CD4-positive, alpha-beta T cell (primary cell): ENCODE measurements around the gene PLEKHA5. TPM values are rescaled to one million over a fixed set of nuclear protein-coding genes. Genes with fewer than 3 reads are reported as not detected.

Experiments used
- ATAC-seq: fragments of 200-7000 bp; cut with Tn5 transposase; one replicate; pipeline ENCODE4 v1.10.0; 2022; ENCODE audit warnings: mild to moderate bottlenecking; ENCODE audit not compliant: poor library complexity
- CTCF ChIA-PET: fragments of 350-600 bp; sonication (Branson Sonifier 250); formaldehyde crosslinking; loops from one replicate; lab custom pipeline; 2021; ENCODE audit warnings: antibody characterized with exemption, inconsistent platforms; lab: Charles Lee
- POLR2A ChIA-PET: fragments of 350-600 bp; sonication (Branson Sonifier 250); formaldehyde crosslinking; loops from one replicate; lab custom pipeline; 2021; ENCODE audit warnings: antibody characterized with exemption, inconsistent platforms; lab: Charles Lee
- DNase-seq, 14 experiments: peaks; one replicate each; pipeline ENCODE4 v3.0.0-alpha.2; 2013 to 2020; ENCODE audit warnings: mixed read lengths in 2 of 14
- H3K27ac ChIP-seq, 2 donors: one replicate each; pipeline versions ENCODE4 v1.5.1 to v1.7.0; 2013; ENCODE audit warnings: low read length in 2 of 2, low read depth in 1 of 2, mild to moderate bottlenecking in 1 of 2
- H3K27me3 ChIP-seq, 2 experiments: 1 replicate in 1 of 2; 2 replicates in 1 of 2; pipeline versions ENCODE4 v1.6.1 to v1.7.0; 2013; ENCODE audit warnings: low read length in 2 of 2, control low read depth in 1 of 2, mild to moderate bottlenecking in 1 of 2, moderate library complexity in 1 of 2; ENCODE audit not compliant: insufficient read depth in 2 of 2, control insufficient read depth in 1 of 2
- H3K36me3 ChIP-seq: one replicate; pipeline ENCODE4 v1.6.1; 2013; ENCODE audit warnings: low read length, control low read depth; ENCODE audit not compliant: insufficient read depth
- H3K4me1 ChIP-seq: one replicate; pipeline ENCODE4 v1.6.1; 2013; ENCODE audit warnings: low read length, control low read depth; ENCODE audit not compliant: insufficient read depth
- H3K4me3 ChIP-seq: one replicate; pipeline ENCODE4 v1.5.1; 2013; ENCODE audit warnings: mild to moderate bottlenecking, low read length, moderate library complexity
- H3K9me3 ChIP-seq, 2 experiments: 1 replicate in 1 of 2; 2 replicates in 1 of 2; pipeline versions ENCODE4 v1.6.1 to v1.7.0; 2013; ENCODE audit warnings: low read length in 2 of 2, mild to moderate bottlenecking in 2 of 2, control low read depth in 1 of 2, moderate library complexity in 1 of 2; ENCODE audit not compliant: control insufficient read depth in 1 of 2, insufficient read depth in 1 of 2
- H3K27ac Mint-ChIP-seq: one replicate; pipeline ENCODE4 v1.8.0; 2020; ENCODE audit warnings: mixed read lengths
- H3K27me3 Mint-ChIP-seq: one replicate; pipeline ENCODE4 v1.8.0; 2021; ENCODE audit warnings: mixed read lengths
- H3K36me3 Mint-ChIP-seq: one replicate; pipeline ENCODE4 v1.8.0; 2021; ENCODE audit warnings: low read depth, mixed read lengths
- H3K4me1 Mint-ChIP-seq: one replicate; pipeline ENCODE4 v1.8.0; 2021; ENCODE audit warnings: low read depth, mixed read lengths
- H3K4me3 Mint-ChIP-seq: one replicate; pipeline ENCODE4 v1.8.0; 2020; ENCODE audit warnings: mild to moderate bottlenecking, mixed read lengths
- H3K9me3 Mint-ChIP-seq: one replicate; pipeline ENCODE4 v1.8.0; 2020; ENCODE audit warnings: mixed read lengths
- intact Hi-C, 2 experiments: fragments of 100-400 bp; cut with DNase I in 1 of 2; cut with micrococcal nuclease in 1 of 2; formaldehyde crosslinking; loops; one replicate each; pipeline versions ENCODE4 v1.15.1 to v1.9.0; 2023 to 2025; cut with DNase I, micrococcal nuclease
- total RNA-seq, 174 experiments: library from RNA in 2 of 174; stranded (reverse) in 2 of 174; gene quantifications; one replicate each; pipeline ENCODE4 v1.2.3 and lab custom pipeline; 2021 to 2026
- TF ChIP-seq, protein P1 (sequence below): fragments of 200-600 bp; IDR thresholded peaks from one replicate; pipeline ENCODE4 v1.8.0; 2022; ENCODE audit warnings: antibody characterized with exemption, mild to moderate bottlenecking

PLEKHA5 gene
- total RNA-seq, 2 experiments from 2014 or later = 4.5 to 5.4 TPM

DNA sequence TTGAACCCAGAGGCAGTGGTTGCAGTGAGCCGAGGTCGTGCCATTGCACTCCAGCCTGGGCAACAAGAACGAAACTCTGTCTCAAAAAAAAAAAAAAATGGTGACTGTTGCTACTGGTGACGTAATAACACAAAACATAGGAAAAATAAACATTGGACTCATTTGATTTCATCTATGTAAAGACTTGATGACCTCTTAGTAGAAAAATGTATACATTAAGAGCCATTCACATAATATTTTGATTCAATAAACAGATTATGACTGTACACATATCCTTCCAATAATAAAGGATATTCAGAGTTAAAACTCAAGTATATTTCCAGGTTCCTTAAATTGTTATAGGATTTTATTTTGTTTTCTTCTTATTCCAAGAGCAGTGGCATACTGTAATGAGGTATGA lies 244.1 kb downstream of the PLEKHA5 start:
- no peaks in the 10 kb centered on the region for H3K36me3 Mint-ChIP-seq
- H3K27ac ChIP-seq = no peak overlapping the region

DNA sequence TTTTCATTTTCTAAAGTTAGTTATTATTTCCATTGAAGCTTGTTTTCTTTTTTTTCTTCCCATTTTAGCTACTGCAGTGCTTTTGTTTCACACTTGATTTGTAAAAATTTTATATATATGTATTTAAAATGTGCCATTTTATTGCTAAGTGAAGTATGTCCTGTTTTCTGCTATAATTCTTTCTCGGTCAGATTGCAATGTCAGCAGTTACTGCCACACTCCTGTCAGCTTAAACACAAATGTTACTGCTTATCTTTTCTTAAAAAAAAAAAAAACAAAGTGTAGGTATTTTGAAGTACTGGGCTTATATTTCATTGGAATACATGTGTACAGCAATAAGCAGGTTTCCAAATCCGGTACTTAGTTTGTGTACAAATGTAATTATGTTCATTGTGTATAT lies 246.4 kb downstream of the PLEKHA5 start:
- DNase-seq (no peak), ATAC-seq (no peak)
- no peaks in the 10 kb centered on the region for H3K4me1 ChIP-seq
- no peak overlapping the region for H3K27ac Mint-ChIP-seq
- H3K36me3 Mint-ChIP-seq = no peaks in the 10 kb centered on the region
- no peak overlapping the region for H3K27ac ChIP-seq
- H3K9me3 ChIP-seq = no peaks in the 10 kb centered on the region
- CTCF ChIA-PET = interaction anchor here (0.7 kb wide), 1 partner anchor 801 kb away, joined by 3 read pairs; no protein-coding TSS in a partner anchor
- no peaks in the 10 kb centered on the region for H3K9me3 Mint-ChIP-seq
- no peaks in the 10 kb centered on the region for H3K36me3 ChIP-seq
- POLR2A ChIA-PET = interaction anchor here (0.7 kb wide), 1 partner anchor 133 kb away, joined by 3 read pairs; no protein-coding TSS in a partner anchor
- H3K27me3 Mint-ChIP-seq = no peaks in the 10 kb centered on the region
- H3K4me3 ChIP-seq = no peak overlapping the region
- TF ChIP-seq, protein P1, sequence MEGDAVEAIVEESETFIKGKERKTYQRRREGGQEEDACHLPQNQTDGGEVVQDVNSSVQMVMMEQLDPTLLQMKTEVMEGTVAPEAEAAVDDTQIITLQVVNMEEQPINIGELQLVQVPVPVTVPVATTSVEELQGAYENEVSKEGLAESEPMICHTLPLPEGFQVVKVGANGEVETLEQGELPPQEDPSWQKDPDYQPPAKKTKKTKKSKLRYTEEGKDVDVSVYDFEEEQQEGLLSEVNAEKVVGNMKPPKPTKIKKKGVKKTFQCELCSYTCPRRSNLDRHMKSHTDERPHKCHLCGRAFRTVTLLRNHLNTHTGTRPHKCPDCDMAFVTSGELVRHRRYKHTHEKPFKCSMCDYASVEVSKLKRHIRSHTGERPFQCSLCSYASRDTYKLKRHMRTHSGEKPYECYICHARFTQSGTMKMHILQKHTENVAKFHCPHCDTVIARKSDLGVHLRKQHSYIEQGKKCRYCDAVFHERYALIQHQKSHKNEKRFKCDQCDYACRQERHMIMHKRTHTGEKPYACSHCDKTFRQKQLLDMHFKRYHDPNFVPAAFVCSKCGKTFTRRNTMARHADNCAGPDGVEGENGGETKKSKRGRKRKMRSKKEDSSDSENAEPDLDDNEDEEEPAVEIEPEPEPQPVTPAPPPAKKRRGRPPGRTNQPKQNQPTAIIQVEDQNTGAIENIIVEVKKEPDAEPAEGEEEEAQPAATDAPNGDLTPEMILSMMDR = no peak
- H3K4me3 Mint-ChIP-seq = no peak overlapping the region
- H3K4me1 Mint-ChIP-seq = no peaks in the 10 kb centered on the region
- intact Hi-C loops = no loop called here
- no peaks in the 10 kb centered on the region for H3K27me3 ChIP-seq

More for the DNA sequence above, 244.1 kb downstream of the PLEKHA5 start:
- no peaks in the 10 kb centered on the region for H3K27me3 ChIP-seq
- H3K4me3 ChIP-seq = no peak overlapping the region
- TF ChIP-seq, protein P1 = no peak
- intact Hi-C loops = no loop called here
- no peaks in the 10 kb centered on the region for H3K4me1 Mint-ChIP-seq
- H3K9me3 ChIP-seq = no peaks in the 10 kb centered on the region
- H3K4me3 Mint-ChIP-seq = no peak overlapping the region
- no peaks in the 10 kb centered on the region for H3K36me3 ChIP-seq
- no peaks in the 10 kb centered on the region for H3K27me3 Mint-ChIP-seq
- ATAC-seq (no peak), DNase-seq (no peak)
- POLR2A ChIA-PET = no interaction called here
- H3K27ac Mint-ChIP-seq = no peak overlapping the region
- CTCF ChIA-PET = no interaction called here
- H3K4me1 ChIP-seq = no peaks in the 10 kb centered on the region
- no peaks in the 10 kb centered on the region for H3K9me3 Mint-ChIP-seq

- TF ChIP-seq, protein P1 = no peak
- ATAC-seq (no peak), DNase-seq (no peak)
- Mint-ChIP-seq H3K4me3 (no peak overlapping the region), H3K36me3 (no peaks in the 10 kb centered on the region), H3K27me3 (no peaks in the 10 kb centered on the region), H3K4me1 (no peaks in the 10 kb centered on the region), H3K27ac (no peak overlapping the region), H3K9me3 (no peaks in the 10 kb centered on the region)
- no peaks in the 10 kb centered on the region for H3K27me3 ChIP-seq
- no peak overlapping the region for H3K4me3 ChIP-seq
- H3K27ac ChIP-seq = no peak overlapping the region
- intact Hi-C loops = no loop called here
- POLR2A ChIA-PET = no interaction called here
- no peaks in the 10 kb centered on the region for H3K4me1 ChIP-seq
- no peaks in the 10 kb centered on the region for H3K36me3 ChIP-seq
- CTCF ChIA-PET = no interaction called here
- H3K9me3 ChIP-seq = no peaks in the 10 kb centered on the region
Observed at GRCh38 chr12:19376691-19377090, 247.2 kb downstream of the PLEKHA5 start.
